Heart left ventricle (tissue), 16 donors: ENCODE results near the gene PEX1. TPM values are rescaled to one million over a fixed set of nuclear protein-coding genes. Genes with fewer than 3 reads are reported as not detected.
A peak's percentile ranks its signal among the peaks of the same experiment; 100 is the strongest.

Experiments used
- ATAC-seq, 4 donors: fragments of 200-7000 bp; cut with Tn5 transposase; one replicate each; pipeline ENCODE4 v1.9.1; 2020 to 2022; ENCODE audit warnings: moderate library complexity in 4 of 4, mild to moderate bottlenecking in 3 of 4, moderate number of reproducible peaks in 1 of 4
- DNase-seq, 5 donors: peaks; one replicate each; pipeline ENCODE4 v3.0.0-alpha.2; 2020
- H3K27ac ChIP-seq, 12 donors: fragments of 200-600 bp; sonication (generic) in 4 of 12; one replicate each; pipeline versions ENCODE4 v1.5.0 to v1.8.0; 2016 to 2022; ENCODE audit warnings: mild to moderate bottlenecking in 2 of 12
- H3K27me3 ChIP-seq, 9 donors: fragments of 200-600 bp; sonication (generic) in 2 of 9; one replicate each; pipeline versions ENCODE4 v1.5.1 to v1.8.0; 2016 to 2022; ENCODE audit warnings: mild to moderate bottlenecking in 3 of 9
- H3K36me3 ChIP-seq, 9 donors: fragments of 200-600 bp; sonication (generic) in 2 of 9; one replicate each; pipeline versions ENCODE4 v1.5.0 to v1.8.0; 2018 to 2022; ENCODE audit warnings: mild to moderate bottlenecking in 2 of 9
- H3K4me1 ChIP-seq, 12 donors: fragments of 200-600 bp; sonication (generic) in 4 of 12; one replicate each; pipeline versions ENCODE4 v1.5.0 to v1.8.0; 2016 to 2022; ENCODE audit warnings: mild to moderate bottlenecking in 3 of 12
- H3K4me3 ChIP-seq, 12 donors: fragments of 200-600 bp; sonication (generic) in 4 of 12; one replicate each; pipeline versions ENCODE4 v1.5.0 to v1.8.0; 2017 to 2022; ENCODE audit warnings: mild to moderate bottlenecking in 9 of 12, moderate library complexity in 4 of 12
- H3K9me3 ChIP-seq, 12 donors: fragments of 200-600 bp; sonication (generic) in 4 of 12; one replicate each; pipeline versions ENCODE4 v1.5.0 to v1.8.0; 2016 to 2022; ENCODE audit warnings: mild to moderate bottlenecking in 1 of 12
- POLR2A ChIP-seq, 2 donors: fragments of 450-650 bp; IDR thresholded peaks; one replicate each; pipeline ENCODE4 v1.6.1; 2017; ENCODE audit warnings: antibody characterized with exemption in 2 of 2, mild to moderate bottlenecking in 2 of 2, moderate library complexity in 2 of 2
- WGBS, 4 donors: extraction: QIAGEN DNeasy Blood & Tissue Kit in 2 of 4; methylation state at CpG; one replicate each; pipeline versions ENCODE4 v1.1.5 to v1.1.7; 2013 to 2018; 5-methylcytosine and 5-hydroxymethylcytosine counted together
- intact Hi-C, 10 donors: fragments of 100-400 bp; cut with DNase I; formaldehyde crosslinking; loops; one replicate each; pipeline versions ENCODE4 v1.11.1 to v1.14.2; 2022
- polyA plus RNA-seq, 2 donors: library from polyadenylated mRNA; stranded (reverse); fragments of 200-250 nt; gene quantifications; one replicate each; pipeline ENCODE4 v1.2.3, GENCODE V29; 2013
- total RNA-seq, 9 donors: library from RNA; depleted of rRNA in 2 of 9; stranded (reverse); fragments of >200 nt in 2 of 9; fragmentation: NEBNext Ultra II Directional in 3 of 9; extraction: Animal tissue kit (Norgen Biotek cat#: 25700) in 3 of 9; gene quantifications; one replicate each; pipeline versions ENCODE4 v1.1.0 to v1.2.4, GENCODE V29; 2016 to 2023
- TF ChIP-seq, protein P1 (sequence below), 12 donors: fragments of 200-600 bp; sonication (generic) in 4 of 12; IDR thresholded peaks; one replicate each; pipeline versions ENCODE4 v1.5.0 to v1.8.0; 2018 to 2022; ENCODE audit warnings: antibody characterized with exemption in 12 of 12, mild to moderate bottlenecking in 5 of 12
- donor health status: ischemic (EF 13 %, LVEDD 7.1; RV severe dilation, severe dysfunction).
- donor health status: healthy with polysubstance abuse.
- donor health status: DM: no; HTN: yes; CAD: no.
- donor health status: DM: no; HTN: no; CAD: no.
- donor health status: ischemic (EF 25% LVEDD 6.9; RV normal size, moderate dysfunction).
- donor health status: ischemic (EF 25% LVEDD 5.7; RV mildly dilated, moderate dysfunction).
- donor health status: healthy.
- donor health status: DM: yes; HTN: yes; CAD: no.
- donor health status: ischemic (EF 35%, LVEDD 5.7; RV mildly dilated, moderate dysfunction).
- donor health status: nonischemic (EF 11% LVEDD 7.7; RV severe dilation, severe dysfunction).
- donor health status: DM: yes; HTN: yes; CAD: no.
- donor health status: PGD.
- donor health status: ischemic (EF 29% LVEDD 5.4; RV normal size, mild dysfunction).
- donor health status: nonischemic (EF 23%, LVEDD 6.1; RV moderate dilation, normal function).

The PEX1 gene
- total and polyA plus RNA-seq, 11 donors: 4.8 to 19.9 (median 15.0) TPM

- H3K27me3 ChIP-seq: no peaks in the 10 kb centered on the region
- H3K4me1 ChIP-seq: peaks cover 0 to 5% (median 0%) of the 10 kb centered on the region in 12 donors
- 79 to 83% (median 81%) methylated on average over 2 of the region's 2 CpGs for WGBS, 4 donors
- TF ChIP-seq, protein P1, sequence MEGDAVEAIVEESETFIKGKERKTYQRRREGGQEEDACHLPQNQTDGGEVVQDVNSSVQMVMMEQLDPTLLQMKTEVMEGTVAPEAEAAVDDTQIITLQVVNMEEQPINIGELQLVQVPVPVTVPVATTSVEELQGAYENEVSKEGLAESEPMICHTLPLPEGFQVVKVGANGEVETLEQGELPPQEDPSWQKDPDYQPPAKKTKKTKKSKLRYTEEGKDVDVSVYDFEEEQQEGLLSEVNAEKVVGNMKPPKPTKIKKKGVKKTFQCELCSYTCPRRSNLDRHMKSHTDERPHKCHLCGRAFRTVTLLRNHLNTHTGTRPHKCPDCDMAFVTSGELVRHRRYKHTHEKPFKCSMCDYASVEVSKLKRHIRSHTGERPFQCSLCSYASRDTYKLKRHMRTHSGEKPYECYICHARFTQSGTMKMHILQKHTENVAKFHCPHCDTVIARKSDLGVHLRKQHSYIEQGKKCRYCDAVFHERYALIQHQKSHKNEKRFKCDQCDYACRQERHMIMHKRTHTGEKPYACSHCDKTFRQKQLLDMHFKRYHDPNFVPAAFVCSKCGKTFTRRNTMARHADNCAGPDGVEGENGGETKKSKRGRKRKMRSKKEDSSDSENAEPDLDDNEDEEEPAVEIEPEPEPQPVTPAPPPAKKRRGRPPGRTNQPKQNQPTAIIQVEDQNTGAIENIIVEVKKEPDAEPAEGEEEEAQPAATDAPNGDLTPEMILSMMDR (IDR thresholded peaks at IDR 0.05): no peak
- TF ChIP-seq POLR2A (IDR thresholded peaks at IDR 0.05): no peak
- DNase-seq (no peak), ATAC-seq (no peak)
- H3K27ac ChIP-seq: no peak overlapping the region
- intact Hi-C loops: no loop called here
- no peaks in the 10 kb centered on the region for H3K9me3 ChIP-seq
- H3K36me3 ChIP-seq: peaks cover 3 to 90% (median 75%) of the 10 kb centered on the region in 9 donors
- no peak overlapping the region for H3K4me3 ChIP-seq
Observed at GRCh38 chr7:92563345-92563744, 35.0 kb upstream of the PEX1 start.

- ATAC-seq: no peak
- H3K36me3 ChIP-seq: peaks cover 0 to 67% (median 49%) of the 10 kb centered on the region in 9 donors
Observed at GRCh38 chr7:92560602-92561001, 32.3 kb upstream of the PEX1 start.

DNA sequence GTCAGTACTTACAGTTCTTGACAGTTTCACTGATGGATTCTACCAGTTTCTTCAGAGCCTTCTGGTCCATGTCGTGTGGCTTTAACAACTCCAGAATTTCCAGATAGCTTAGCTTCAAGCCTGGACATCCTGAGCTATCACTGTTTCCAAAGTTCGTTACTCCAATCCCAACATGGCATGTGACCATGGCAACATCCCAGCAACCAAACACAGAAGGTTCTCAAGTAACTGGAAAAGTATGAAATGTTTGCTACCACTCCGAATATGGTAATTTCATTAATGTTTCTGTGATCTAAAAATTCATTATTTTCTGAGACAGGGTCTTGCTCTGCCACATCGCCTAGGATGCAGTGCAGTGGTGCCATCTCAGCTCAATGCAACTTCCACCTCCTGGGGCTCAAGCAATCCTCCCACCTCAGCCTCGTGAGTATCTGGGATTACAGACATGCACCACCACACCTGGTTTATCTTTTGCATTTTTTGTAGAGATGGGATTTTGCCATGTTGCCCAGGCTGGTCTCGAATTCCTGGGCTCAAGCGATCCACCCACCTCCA lies 29.6 kb upstream of the PEX1 start:
- TF ChIP-seq, protein P1 (IDR thresholded peaks at IDR 0.05): no peak
- TF ChIP-seq POLR2A (IDR thresholded peaks at IDR 0.05): no peak
- ATAC-seq (no peak), DNase-seq (no peak)
- Histone ChIP-seq H3K9me3 (no peaks in the 10 kb centered on the region), H3K4me3 (no peak overlapping the region), H3K36me3 (peaks cover 0 to 40% (median 22%) of the 10 kb centered on the region in 9 donors), H3K4me1 (peaks cover 0 to 5% (median 0%) of the 10 kb centered on the region in 12 donors), H3K27me3 (no peaks in the 10 kb centered on the region), H3K27ac (no peak overlapping the region)
- WGBS, 4 donors: 84 to 86% (median 84%) methylated on average over 7 of the region's 7 CpGs
- intact Hi-C loops: no loop called here

More at GRCh38 chr7:92560602-92561001, 32.3 kb upstream of the PEX1 start:
- Histone ChIP-seq H3K9me3 (no peaks in the 10 kb centered on the region), H3K27me3 (no peaks in the 10 kb centered on the region), H3K4me1 (peaks cover 0 to 5% (median 0%) of the 10 kb centered on the region in 12 donors), H3K4me3 (no peak overlapping the region), H3K27ac (no peak overlapping the region)
- TF ChIP-seq, protein P1 (IDR thresholded peaks at IDR 0.05): no peak
- TF ChIP-seq POLR2A (IDR thresholded peaks at IDR 0.05): no peak
- intact Hi-C loops: no loop called here
- no peak for DNase-seq

GRCh38 chr7:92557249-92557648 lies 28.9 kb upstream of the PEX1 start:
- peaks cover 0 to 5% (median 0%) of the 10 kb centered on the region in 12 donors for H3K4me1 ChIP-seq
- intact Hi-C loops: no loop called here
- no peak overlapping the region for H3K27ac ChIP-seq
- DNase-seq (no peak), ATAC-seq (peak in 2 of 4 donors; percentile 18 to 28)
- no peak overlapping the region for H3K4me3 ChIP-seq
- no peaks in the 10 kb centered on the region for H3K9me3 ChIP-seq
- 94 to 99% (median 96%) methylated on average over 2 of the region's 2 CpGs for WGBS, 4 donors
- H3K36me3 ChIP-seq: peaks cover 0 to 33% (median 16%) of the 10 kb centered on the region in 9 donors
- no peaks in the 10 kb centered on the region for H3K27me3 ChIP-seq
- no peak for TF ChIP-seq POLR2A (IDR thresholded peaks at IDR 0.05)
- TF ChIP-seq, protein P1 (IDR thresholded peaks at IDR 0.05): no peak
